ENCODE data around the gene CDYL. TPM values are rescaled to one million over a fixed set of nuclear protein-coding genes. Genes with fewer than 3 reads are reported as not detected.
A peak's percentile ranks its signal among the peaks of the same experiment; 100 is the strongest.

Gene CDYL
- total RNA-seq, 2 donors from 2014 or later, result 6.6 to 8.0 TPM

- H3K27ac ChIP-seq, result no peak overlapping the region
- no peak for TF ChIP-seq CTCF (IDR thresholded peaks at IDR 0.05)
- no peak for TF ChIP-seq POLR2A (IDR thresholded peaks at IDR 0.05)
- WGBS, 2 donors, result 75 to 77% methylated on average over 11 to 12 of the region's 12 CpGs
These were observed 127.7 kb downstream of the CDYL start for GRCh38 chr6:4903751-4904370.

GRCh38 chr6:4904461-4905025, 128.3 kb downstream of the CDYL start:
- Histone ChIP-seq H3K4me1 (peaks cover 28% of the 10 kb centered on the region), H3K9me3 (no peaks in the 10 kb centered on the region), H3K27me3 (no peaks in the 10 kb centered on the region), H3K27ac (no peak overlapping the region), H3K36me3 (replicated peaks in 1 of 2; ENCODE audit: insufficient read depth in 1 of 2, low read depth in 2 of 2) (no peaks in the 10 kb centered on the region), H3K4me3 (no peak overlapping the region)
- WGBS, 2 donors, result 88 to 94% methylated on average over 11 to 12 of the region's 12 CpGs
- no peak for ATAC-seq
- intact Hi-C loops (cut with DNase I), result no loop called here
- no peak for TF ChIP-seq POLR2A (IDR thresholded peaks at IDR 0.05)
- no peak for DNase-seq

More at GRCh38 chr6:4903751-4904370, 127.7 kb downstream of the CDYL start:
- no peaks in the 10 kb centered on the region for H3K27me3 ChIP-seq
- ATAC-seq, result no peak
- H3K4me3 ChIP-seq, result no peak overlapping the region
- H3K4me1 ChIP-seq, result peaks cover 28% of the 10 kb centered on the region
- H3K36me3 ChIP-seq (replicated peaks in 1 of 2; ENCODE audit: insufficient read depth in 1 of 2, low read depth in 2 of 2), result no peaks in the 10 kb centered on the region
- intact Hi-C loops (cut with DNase I), result no loop called here
- H3K9me3 ChIP-seq, result no peaks in the 10 kb centered on the region
- DNase-seq, result no peak

GRCh38 chr6:4905826-4906225, 129.6 kb downstream of the CDYL start:
- intact Hi-C loops (cut with DNase I), result no loop called here
- H3K27me3 ChIP-seq, result no peaks in the 10 kb centered on the region
- H3K27ac ChIP-seq, result peak overlapping the region in 1 of 4 donors; percentile 44
- no peak for DNase-seq
- TF ChIP-seq CTCF (IDR thresholded peaks at IDR 0.05), result no peak
- no peak for TF ChIP-seq POLR2A (IDR thresholded peaks at IDR 0.05)
- WGBS, 2 donors, result 69 to 76% methylated on average over 3 of the region's 3 CpGs
- no peaks in the 10 kb centered on the region for H3K36me3 ChIP-seq (replicated peaks in 1 of 2; ENCODE audit: insufficient read depth in 1 of 2, low read depth in 2 of 2)
- no peak overlapping the region for H3K4me3 ChIP-seq
- peaks cover 34% of the 10 kb centered on the region for H3K4me1 ChIP-seq
- no peaks in the 10 kb centered on the region for H3K9me3 ChIP-seq
- no peak for ATAC-seq

- peaks cover 27% of the 10 kb centered on the region for H3K4me1 ChIP-seq
- WGBS, 2 donors, result 28 to 35% methylated on average over 11 of the region's 11 CpGs
These were observed 130.4 kb downstream of the CDYL start for GRCh38 chr6:4906293-4907276.

More at GRCh38 chr6:4906293-4907276, 130.4 kb downstream of the CDYL start:
- Histone ChIP-seq H3K27ac (peak overlapping the region in 3 of 4 donors; percentile 12 to 61 (median 44)), H3K4me3 (no peak overlapping the region), H3K27me3 (no peaks in the 10 kb centered on the region), H3K36me3 (replicated peaks in 1 of 2; ENCODE audit: insufficient read depth in 1 of 2, low read depth in 2 of 2) (no peaks in the 10 kb centered on the region), H3K9me3 (no peaks in the 10 kb centered on the region)
- peak; percentile 25 for ATAC-seq
- DNase-seq, result peak in 1 of 4 donors; percentile 19
- TF ChIP-seq CTCF (IDR thresholded peaks at IDR 0.05), result no peak
- TF ChIP-seq POLR2A (IDR thresholded peaks at IDR 0.05), result no peak
- intact Hi-C loops (cut with DNase I), result no loop called here

All from body of pancreas (tissue), 4 donors.